Gastroesophageal sphincter (tissue), 4 donors: Measurements from ENCODE around the gene RCN1. TPM values are rescaled to one million over a fixed set of nuclear protein-coding genes. Genes with fewer than 3 reads are reported as not detected.

Experiments used
- ATAC-seq: fragments of 150-250 bp; one replicate; pipeline ENCODE4 v1.9.1; 2016; ENCODE audit warnings: mild to moderate bottlenecking, moderate library complexity
- H3K27ac ChIP-seq, 4 donors: fragments of 200-600 bp; sonication (generic) in 3 of 4; 1 replicate in 3 of 4; 2 replicates in 1 of 4; pipeline ENCODE4 v1.5.1; 2016 to 2019
- H3K27me3 ChIP-seq: fragments of 200-600 bp; sonication (generic); one replicate; pipeline ENCODE4 v1.5.1; 2019
- H3K36me3 ChIP-seq, 2 donors: fragments of 200-600 bp; sonication (generic); one replicate each; pipeline ENCODE4 v1.5.1; 2019; ENCODE audit warnings: control low read depth in 1 of 2
- H3K4me1 ChIP-seq, 3 donors: fragments of 200-600 bp; sonication (generic); 1 replicate in 2 of 3; 2 replicates in 1 of 3; pipeline ENCODE4 v1.5.1; 2016 to 2019; ENCODE audit warnings: control low read depth in 2 of 3
- H3K4me3 ChIP-seq, 2 donors: fragments of 200-600 bp; sonication (generic); one replicate each; pipeline ENCODE4 v1.5.1; 2019; ENCODE audit warnings: mild to moderate bottlenecking in 1 of 2, moderate library complexity in 1 of 2
- H3K9me3 ChIP-seq, 3 donors: fragments of 200-600 bp; sonication (generic); one replicate each; pipeline ENCODE4 v1.5.1; 2017 to 2019; ENCODE audit warnings: control low read depth in 2 of 3
- EP300 ChIP-seq: sonication (generic); formaldehyde crosslinking; IDR thresholded peaks from one replicate; pipeline ENCODE4 v1.6.1; 2017; ENCODE audit warnings: antibody characterized with exemption, mild to moderate bottlenecking
- POLR2A ChIP-seq, 2 donors: fragments of 450-650 bp; IDR thresholded peaks; one replicate each; pipeline ENCODE4 v1.6.1; 2017; ENCODE audit warnings: antibody characterized with exemption in 2 of 2, mild to moderate bottlenecking in 2 of 2, moderate library complexity in 1 of 2
- POLR2AphosphoS5 ChIP-seq: sonication (generic); formaldehyde crosslinking; IDR thresholded peaks from one replicate; pipeline ENCODE4 v1.6.1; 2017; ENCODE audit warnings: antibody characterized with exemption
- WGBS, 2 donors: methylation state at CpG; one replicate each; pipeline ENCODE4 v1.1.5; 2018; ENCODE audit warnings: low coverage in 1 of 2; 5-methylcytosine and 5-hydroxymethylcytosine counted together
- total RNA-seq, 4 donors: library from RNA; depleted of rRNA; stranded (reverse); fragments of >200 nt; gene quantifications; one replicate each; pipeline ENCODE4 v1.1.0, GENCODE V29; 2016
- TF ChIP-seq, protein P1 (sequence below), 4 experiments: fragments of 200-600 bp in 2 of 4; fragments of 450-650 bp in 2 of 4; sonication (generic) in 1 of 4; IDR thresholded peaks; one replicate each; pipeline ENCODE4 v1.5.1; 2017 to 2019; ENCODE audit warnings: antibody characterized with exemption in 4 of 4, mild to moderate bottlenecking in 2 of 4, moderate library complexity in 2 of 4

RCN1 gene
- total RNA-seq: 10 to 100 TPM; 28.6 to 65.0 (median 52.2) TPM

DNA sequence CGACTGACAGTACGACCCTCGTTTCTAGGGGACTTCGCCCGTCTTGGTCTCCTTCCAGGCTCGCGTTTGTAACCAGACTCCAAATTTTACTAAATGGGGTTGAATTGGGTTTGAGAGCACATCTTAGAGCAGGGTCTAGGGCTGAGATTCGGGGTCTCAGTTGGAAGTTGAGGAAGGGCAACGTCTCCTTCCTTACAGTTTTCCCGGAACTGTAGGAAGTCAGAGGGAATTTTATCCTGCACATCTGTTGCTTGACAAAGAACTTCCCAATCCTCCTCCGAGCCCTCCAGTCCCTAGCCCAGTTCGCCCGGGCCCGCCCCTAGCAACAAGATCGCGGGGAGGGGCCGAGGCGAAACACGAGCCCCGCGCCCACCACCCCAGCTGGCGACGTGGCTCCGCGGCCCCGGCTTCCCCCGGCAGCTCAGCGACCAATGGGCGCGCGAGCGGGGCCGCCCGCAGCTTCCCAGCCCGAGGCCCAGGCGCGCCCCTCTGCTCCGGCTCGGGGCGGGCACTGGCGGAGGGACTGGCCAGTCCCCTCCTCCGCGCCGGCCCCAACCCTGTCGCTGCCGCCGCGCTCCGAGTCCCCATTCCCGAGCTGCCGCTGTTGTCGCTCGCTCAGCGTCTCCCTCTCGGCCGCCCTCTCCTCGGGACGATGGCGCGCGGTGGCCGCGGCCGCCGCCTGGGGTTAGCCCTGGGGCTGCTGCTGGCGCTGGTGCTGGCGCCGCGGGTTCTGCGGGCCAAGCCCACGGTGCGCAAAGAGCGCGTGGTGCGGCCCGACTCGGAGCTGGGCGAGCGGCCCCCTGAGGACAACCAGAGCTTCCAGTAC lies at the start of gene RCN1:
TSS of gene RCN1 (plus strand) at position 530 of the 826 bp plus-strand sequence. CDS start at position 653, 123 bp downstream.
- Histone ChIP-seq H3K27me3 (no peaks in the 10 kb centered on the region), H3K4me1 (peaks cover 0 to 48% (median 7%) of the 10 kb centered on the region in 3 donors), H3K36me3 (no peaks in the 10 kb centered on the region), H3K4me3 (peak within 1 kb of the TSS; percentile 64 to 95), H3K27ac (peak within 1 kb of the TSS; percentile 27 to 92 (median 83)), H3K9me3 (no peaks in the 10 kb centered on the region)
- ATAC-seq: peak; percentile 84
- TF ChIP-seq, protein P1, sequence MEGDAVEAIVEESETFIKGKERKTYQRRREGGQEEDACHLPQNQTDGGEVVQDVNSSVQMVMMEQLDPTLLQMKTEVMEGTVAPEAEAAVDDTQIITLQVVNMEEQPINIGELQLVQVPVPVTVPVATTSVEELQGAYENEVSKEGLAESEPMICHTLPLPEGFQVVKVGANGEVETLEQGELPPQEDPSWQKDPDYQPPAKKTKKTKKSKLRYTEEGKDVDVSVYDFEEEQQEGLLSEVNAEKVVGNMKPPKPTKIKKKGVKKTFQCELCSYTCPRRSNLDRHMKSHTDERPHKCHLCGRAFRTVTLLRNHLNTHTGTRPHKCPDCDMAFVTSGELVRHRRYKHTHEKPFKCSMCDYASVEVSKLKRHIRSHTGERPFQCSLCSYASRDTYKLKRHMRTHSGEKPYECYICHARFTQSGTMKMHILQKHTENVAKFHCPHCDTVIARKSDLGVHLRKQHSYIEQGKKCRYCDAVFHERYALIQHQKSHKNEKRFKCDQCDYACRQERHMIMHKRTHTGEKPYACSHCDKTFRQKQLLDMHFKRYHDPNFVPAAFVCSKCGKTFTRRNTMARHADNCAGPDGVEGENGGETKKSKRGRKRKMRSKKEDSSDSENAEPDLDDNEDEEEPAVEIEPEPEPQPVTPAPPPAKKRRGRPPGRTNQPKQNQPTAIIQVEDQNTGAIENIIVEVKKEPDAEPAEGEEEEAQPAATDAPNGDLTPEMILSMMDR (IDR thresholded peaks at IDR 0.05): no peak
- TF ChIP-seq POLR2A (IDR thresholded peaks at IDR 0.05): peak; percentile 40 to 64
- TF ChIP-seq EP300: no peak
- TF ChIP-seq POLR2AphosphoS5: peak; percentile 39
- 24 to 38% methylated on average over 7 to 8 of the region's 79 CpGs for WGBS, 2 donors

DNA sequence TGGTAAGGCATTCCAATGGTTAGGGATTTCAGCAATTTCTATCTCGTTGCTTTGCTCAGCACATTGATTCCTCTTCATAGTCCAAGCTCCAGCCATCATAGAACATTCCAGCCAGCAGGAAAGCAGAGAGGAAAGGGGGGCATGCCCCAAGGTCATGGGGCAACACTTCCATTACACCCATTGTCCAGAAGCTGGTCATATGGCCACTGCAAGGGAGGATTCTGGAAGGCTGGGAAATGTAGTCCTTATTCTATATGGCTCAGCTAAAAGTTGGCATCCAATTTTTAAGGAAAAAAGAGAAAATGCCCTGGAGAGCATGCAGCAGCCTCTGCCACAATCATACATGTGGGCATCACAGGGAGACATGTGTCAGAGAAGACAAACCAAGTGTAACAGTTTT lies 47.1 kb upstream of the RCN1 start:
- TF ChIP-seq POLR2A (IDR thresholded peaks at IDR 0.05) (no peak), EP300 (no peak), POLR2AphosphoS5 (no peak)
- TF ChIP-seq, protein P1 (IDR thresholded peaks at IDR 0.05): no peak
- Histone ChIP-seq H3K27ac (no peak overlapping the region), H3K4me1 (no peaks in the 10 kb centered on the region), H3K36me3 (no peaks in the 10 kb centered on the region), H3K4me3 (no peak overlapping the region), H3K9me3 (no peaks in the 10 kb centered on the region), H3K27me3 (no peaks in the 10 kb centered on the region)
- 57 to 71% methylated on average over 1 of the region's 1 CpG for WGBS, 2 donors
- no peak for ATAC-seq

DNA sequence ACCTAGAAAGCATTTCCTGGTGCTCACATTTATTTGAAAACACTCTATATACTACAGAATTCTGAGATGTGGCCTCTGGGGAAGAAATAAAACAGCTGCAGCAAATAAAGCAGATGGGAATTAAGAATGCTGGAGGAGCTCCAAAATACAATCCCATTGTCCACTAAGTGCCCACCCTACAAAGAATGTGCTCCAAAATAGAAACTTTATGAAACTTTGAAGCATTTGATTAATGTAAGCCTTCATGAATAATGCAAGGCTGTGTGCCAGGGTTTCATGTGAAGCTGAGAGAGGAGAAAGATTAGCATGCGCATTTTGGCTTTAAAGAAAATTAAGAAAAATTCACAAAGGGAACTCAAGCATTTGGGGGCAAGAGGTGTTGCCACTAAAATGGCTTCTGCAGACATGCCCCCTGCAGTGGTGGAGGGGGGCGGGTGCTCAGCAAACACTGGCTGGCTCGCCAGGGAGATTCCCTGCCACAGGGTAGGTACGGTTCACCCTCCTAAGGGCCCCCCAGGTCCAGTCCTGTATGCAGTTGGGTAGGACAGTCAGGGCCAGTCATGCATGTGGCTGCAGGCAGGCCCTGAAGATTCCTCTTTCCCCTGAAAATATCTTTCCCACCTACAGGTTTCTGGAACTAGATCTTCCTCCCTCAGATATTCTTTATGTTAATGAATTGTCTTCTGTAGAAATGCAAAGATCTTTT lies 46.6 kb upstream of the RCN1 start:
- Histone ChIP-seq H3K36me3 (no peaks in the 10 kb centered on the region), H3K27ac (no peak overlapping the region)
- 36% methylated on average over 3 of the region's 4 CpGs; no CpG with 5 or more reads in 1 of the 2 donors for WGBS, 2 donors

DNA sequence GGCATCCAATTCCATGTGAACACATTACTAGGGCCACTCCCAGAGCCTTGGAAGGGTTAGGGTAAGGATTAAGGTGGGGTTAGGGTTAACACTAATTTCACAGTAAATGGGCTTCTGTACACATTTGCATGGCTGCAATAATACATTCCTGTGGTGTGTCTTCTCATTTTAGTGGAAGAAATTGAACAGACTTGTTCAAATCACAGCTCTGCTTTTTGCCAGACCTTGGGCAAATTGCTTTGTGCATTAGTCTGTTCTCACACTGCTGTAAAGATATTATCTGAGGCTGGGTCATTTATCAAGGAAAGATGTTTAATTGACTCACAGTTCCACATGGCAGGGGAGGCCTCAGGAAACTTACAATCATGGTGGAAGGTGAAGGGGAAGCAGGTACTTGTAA lies 45.4 kb upstream of the RCN1 start:
- no peak overlapping the region for H3K4me3 ChIP-seq
- no peaks in the 10 kb centered on the region for H3K4me1 ChIP-seq
- TF ChIP-seq EP300 (no peak), POLR2AphosphoS5 (no peak), POLR2A (IDR thresholded peaks at IDR 0.05) (no peak)
- TF ChIP-seq, protein P1 (IDR thresholded peaks at IDR 0.05): no peak
- no peak for ATAC-seq
- peaks cover 2% of the 10 kb centered on the region for H3K27me3 ChIP-seq
- H3K36me3 ChIP-seq: no peaks in the 10 kb centered on the region
- no peaks in the 10 kb centered on the region for H3K9me3 ChIP-seq
- H3K27ac ChIP-seq: no peak overlapping the region

More for the DNA sequence above, 46.6 kb upstream of the RCN1 start:
- H3K9me3 ChIP-seq: no peaks in the 10 kb centered on the region
- H3K4me1 ChIP-seq: no peaks in the 10 kb centered on the region
- no peak overlapping the region for H3K4me3 ChIP-seq
- H3K27me3 ChIP-seq: no peaks in the 10 kb centered on the region
- TF ChIP-seq, protein P1 (IDR thresholded peaks at IDR 0.05): no peak
- TF ChIP-seq POLR2AphosphoS5 (no peak), EP300 (no peak), POLR2A (IDR thresholded peaks at IDR 0.05) (no peak)
- ATAC-seq: no peak
